Measurements from ENCODE around the gene TRPM5.

GRCh38 chr11:2447951-2448650 is 3.8 kb upstream of the TRPM5 start:
- TF ChIP-seq CTCF (IDR thresholded peaks at IDR 0.05) (no peak), POLR2A (IDR thresholded peaks at IDR 0.05) (no peak)

All from heart left ventricle (tissue), 13 donors.